Loucy (cell line): ENCODE results near the gene MUCL3.

Source experiments
- CTCF ChIP-seq: fragments of 200-600 bp; sonication (generic); conservative IDR thresholded peaks from 2 replicates; pipeline ENCODE4 v1.5.1; 2014; ENCODE audit warnings: mild to moderate bottlenecking, antibody characterized with exemption, low read length
- EZH2phosphoT487 ChIP-seq: fragments of 200-600 bp; IDR thresholded peaks from 2 replicates; pipeline ENCODE4 v1.6.1; 2018; ENCODE audit warnings: antibody characterized with exemption, mild to moderate bottlenecking, moderate library complexity, borderline replicate concordance

- TF ChIP-seq CTCF (no peak), EZH2phosphoT487 (no peak)
Measured at GRCh38 chr6:30930506-30930905, 10.3 kb upstream of the MUCL3 start.
